Suprapubic skin (tissue), 4 donors: ENCODE data around the gene ASH1L.

Experiments
- CTCF ChIP-seq, 2 donors: fragments of 200-600 bp in 1 of 2; fragments of 450-650 bp in 1 of 2; sonication (generic) in 1 of 2; IDR thresholded peaks; one replicate each; pipeline ENCODE4 v1.5.1; 2016 to 2019; ENCODE audit warnings: antibody characterized with exemption in 2 of 2, mild to moderate bottlenecking in 1 of 2, moderate library complexity in 1 of 2
- EP300 ChIP-seq: sonication (generic); formaldehyde crosslinking; IDR thresholded peaks from one replicate; pipeline ENCODE4 v1.6.1; 2017; ENCODE audit warnings: antibody characterized with exemption
- POLR2A ChIP-seq, 2 donors: fragments of 450-650 bp; IDR thresholded peaks; one replicate each; pipeline ENCODE4 v1.6.1; 2017; ENCODE audit warnings: antibody characterized with exemption in 2 of 2, mild to moderate bottlenecking in 2 of 2, moderate library complexity in 2 of 2
- POLR2AphosphoS5 ChIP-seq, 3 donors: sonication (generic); formaldehyde crosslinking; IDR thresholded peaks; one replicate each; pipeline ENCODE4 v1.6.1; 2017; ENCODE audit warnings: antibody characterized with exemption in 3 of 3

- TF ChIP-seq CTCF (IDR thresholded peaks at IDR 0.05) (no peak), POLR2A (IDR thresholded peaks at IDR 0.05) (no peak), EP300 (no peak), POLR2AphosphoS5 (IDR thresholded peaks at IDR 0.05) (no peak)
Observed at GRCh38 chr1:155513300-155513916, 49.2 kb downstream of the ASH1L start.
